Neural cell (in vitro differentiated cells): ENCODE results near the gene CYP26A1. TPM values are rescaled to one million over a fixed set of nuclear protein-coding genes. Genes with fewer than 3 reads are reported as not detected.

ENCODE experiments used
- H2AFZ ChIP-seq: fragments of 200-600, 300-800 bp; sonication (generic), shearing (Covaris generic); 2 replicates; pipeline ENCODE4 v1.6.0; 2014; ENCODE audit warnings: low read depth, mild to moderate bottlenecking, antibody characterized with exemption, low read length, moderate library complexity
- H3F3A ChIP-seq: fragments of 200-600 bp; shearing (Covaris generic); 2 replicates; pipeline ENCODE4 v1.6.1; 2016; ENCODE audit warnings: mild to moderate bottlenecking, moderate library complexity, mixed read lengths, antibody characterized with exemption, low read length; ENCODE audit not compliant: insufficient read depth, poor library complexity, severe bottlenecking
- H3K27ac ChIP-seq: fragments of 200-600, 300-800 bp; sonication (generic), shearing (Covaris generic); 2 replicates; pipeline ENCODE4 v1.5.1; 2014; ENCODE audit warnings: mild to moderate bottlenecking, low read length, moderate library complexity
- H3K27me3 ChIP-seq: fragments of 300-800, 200-600 bp; sonication (generic), shearing (Covaris generic); 2 replicates; pipeline ENCODE4 v1.6.0; 2014; ENCODE audit warnings: mild to moderate bottlenecking, low read depth, low read length, moderate library complexity; ENCODE audit not compliant: insufficient read depth
- H3K36me3 ChIP-seq: fragments of 300-800, 200-600 bp; sonication (generic), shearing (Covaris generic); 2 replicates; pipeline ENCODE4 v1.5.1; 2014; ENCODE audit warnings: mild to moderate bottlenecking, antibody characterized with exemption, low read length, moderate library complexity; ENCODE audit not compliant: insufficient read depth
- H3K4me2 ChIP-seq: fragments of 300-800, 200-600 bp; sonication (generic), shearing (Covaris generic); 2 replicates; pipeline ENCODE4 v1.6.0; 2014; ENCODE audit warnings: mild to moderate bottlenecking, low read length
- H3K4me3 ChIP-seq: fragments of 300-800, 200-600 bp; sonication (generic), shearing (Covaris generic); 2 replicates; pipeline ENCODE4 v1.5.1; 2014; ENCODE audit warnings: mild to moderate bottlenecking, low read length, moderate library complexity
- H3K79me2 ChIP-seq: fragments of 200-600 bp; shearing (Covaris generic); replicated peaks from 2 replicates; pipeline ENCODE4 v1.6.0; 2014; ENCODE audit warnings: mild to moderate bottlenecking, low read length, moderate library complexity; ENCODE audit not compliant: insufficient read depth
- H3K9ac ChIP-seq: fragments of 300-800, 200-600 bp; sonication (generic), shearing (Covaris generic); 2 replicates; pipeline ENCODE4 v1.6.1; 2016; ENCODE audit warnings: mild to moderate bottlenecking, low read length, mixed read lengths
- H3K9me2 ChIP-seq: fragments of 200-600 bp; shearing (Covaris generic); 2 replicates; pipeline ENCODE4 v1.6.1; 2016; ENCODE audit warnings: mild to moderate bottlenecking, low read length, mixed read lengths; ENCODE audit not compliant: insufficient read depth
- H3K9me3 ChIP-seq: fragments of 200-600, 300-800 bp; sonication (generic), shearing (Covaris generic); 2 replicates; pipeline ENCODE4 v1.6.1; 2016; ENCODE audit warnings: mild to moderate bottlenecking, mixed run types, low read length, moderate library complexity, mixed read lengths
- H4K20me1 ChIP-seq: fragments of 200-600 bp; shearing (Covaris generic); 2 replicates; pipeline ENCODE4 v1.6.1; 2016; ENCODE audit warnings: mild to moderate bottlenecking, mixed run types; ENCODE audit not compliant: insufficient read depth
- CTCF ChIP-seq: fragments of 450-650 bp; IDR thresholded peaks from 2 replicates; pipeline ENCODE4 v1.5.1; 2014; ENCODE audit warnings: antibody characterized with exemption, mild to moderate bottlenecking, moderate library complexity; ENCODE audit not compliant: poor library complexity, severe bottlenecking
- EP300 ChIP-seq: fragments of 450-650 bp; conservative IDR thresholded peaks from 2 replicates; pipeline ENCODE4 v1.6.1; 2014; ENCODE audit warnings: antibody characterized with exemption, mild to moderate bottlenecking, moderate library complexity; ENCODE audit not compliant: poor library complexity, severe bottlenecking
- EZH2 ChIP-seq: fragments of 200-600, 300-800 bp; shearing (Covaris generic), sonication (generic); IDR thresholded peaks from 2 replicates; pipeline ENCODE4 v1.6.1; 2014; ENCODE audit warnings: antibody characterized with exemption, low read length, borderline replicate concordance, mild to moderate bottlenecking; ENCODE audit not compliant: insufficient read depth, poor library complexity, severe bottlenecking
- MXI1 ChIP-seq: fragments of 450-650 bp; conservative IDR thresholded peaks from 2 replicates; pipeline ENCODE4 v1.6.1; 2014; ENCODE audit warnings: antibody characterized with exemption, mild to moderate bottlenecking; ENCODE audit not compliant: poor library complexity, severe bottlenecking
- POLR2AphosphoS5 ChIP-seq: IDR thresholded peaks from 2 replicates; pipeline ENCODE4 v1.6.1; 2012
- RAD21 ChIP-seq: fragments of 450-650 bp; conservative IDR thresholded peaks from 2 replicates; pipeline ENCODE4 v1.6.1; 2014; ENCODE audit warnings: antibody characterized with exemption, mild to moderate bottlenecking, moderate library complexity
- REST ChIP-seq: IDR thresholded peaks from 2 replicates; pipeline ENCODE4 v1.6.1; 2012; ENCODE audit warnings: borderline replicate concordance
- SMC3 ChIP-seq: fragments of 450-650 bp; conservative IDR thresholded peaks from 2 replicates; pipeline ENCODE4 v1.6.1; 2014; ENCODE audit warnings: antibody characterized with exemption, mild to moderate bottlenecking, moderate library complexity; ENCODE audit not compliant: poor library complexity
- TAF1 ChIP-seq: IDR thresholded peaks from 2 replicates; pipeline ENCODE4 v1.6.1; 2012; ENCODE audit warnings: low read depth
- polyA plus RNA-seq: library from polyadenylated mRNA; depleted of rRNA; stranded (reverse); fragments of >200 nt; gene quantifications from 2 replicates; pipeline ENCODE4 v1.2.3, GENCODE V29; 2014

CYP26A1 gene
- polyA plus RNA-seq, 1 donor from 2014 or later, result 0.77 TPM

- no peak for TF ChIP-seq EP300
- no peak for TF ChIP-seq MXI1
- TF ChIP-seq RAD21, result no peak
- TF ChIP-seq REST, result no peak
- TF ChIP-seq SMC3, result no peak
- TF ChIP-seq CTCF, result no peak
- no peak for TF ChIP-seq EZH2
- no peak for TF ChIP-seq POLR2AphosphoS5
- TF ChIP-seq TAF1, result no peak
- Histone ChIP-seq H3K4me3 (no peak overlapping the region), H4K20me1 (no peaks in the 10 kb centered on the region), H3K4me2 (no peak overlapping the region), H3K9me3 (no peaks in the 10 kb centered on the region), H3K9ac (no peak overlapping the region), H3K27me3 (no peaks in the 10 kb centered on the region), H2AFZ (no peak overlapping the region), H3F3A (no peaks in the 10 kb centered on the region), H3K27ac (no peak overlapping the region), H3K79me2 (no peaks in the 10 kb centered on the region), H3K9me2 (no peaks in the 10 kb centered on the region), H3K36me3 (no peaks in the 10 kb centered on the region)
Measured at GRCh38 chr10:93032809-93033137, 40.9 kb upstream of the CYP26A1 start.

- Histone ChIP-seq H3K27ac (no peak overlapping the region), H3K9ac (no peak overlapping the region), H3K4me2 (no peak overlapping the region), H3K36me3 (no peaks in the 10 kb centered on the region), H2AFZ (no peak overlapping the region), H3K9me2 (no peaks in the 10 kb centered on the region), H3K4me3 (no peak overlapping the region), H3K9me3 (no peaks in the 10 kb centered on the region), H3K27me3 (no peaks in the 10 kb centered on the region), H3K79me2 (no peaks in the 10 kb centered on the region), H3F3A (no peaks in the 10 kb centered on the region), H4K20me1 (no peaks in the 10 kb centered on the region)
- no peak for TF ChIP-seq CTCF
- no peak for TF ChIP-seq EP300
- no peak for TF ChIP-seq RAD21
- no peak for TF ChIP-seq TAF1
- no peak for TF ChIP-seq SMC3
- no peak for TF ChIP-seq REST
- no peak for TF ChIP-seq EZH2
- no peak for TF ChIP-seq POLR2AphosphoS5
- TF ChIP-seq MXI1, result no peak
Measured at GRCh38 chr10:93034426-93034825, 39.3 kb upstream of the CYP26A1 start.
